ENCODE data around the gene OCSTAMP.

The OCSTAMP gene

GRCh38 chr20:46552460-46553420 lies 2.3 kb upstream of the OCSTAMP start:
- no peak for DNase-seq

- DNase-seq: no peak
Observed at GRCh38 chr20:46551522-46552381, 1.3 kb upstream of the OCSTAMP start.

GRCh38 chr20:46549188-46549972 lies 1.1 kb downstream of the OCSTAMP start:
- DNase-seq: no peak

- DNase-seq: no peak
Observed at GRCh38 chr20:46548688-46549087, 1.8 kb downstream of the OCSTAMP start.

- DNase-seq: no peak
Observed at GRCh38 chr20:46547995-46548394, 2.5 kb downstream of the OCSTAMP start.

GRCh38 chr20:46546936-46547335 lies 3.5 kb downstream of the OCSTAMP start:
- DNase-seq: no peak

GRCh38 chr20:46546298-46546697 lies 4.2 kb downstream of the OCSTAMP start:
- DNase-seq: no peak

GRCh38 chr20:46545827-46546138 lies 4.7 kb downstream of the OCSTAMP start:
- no peak for DNase-seq

- DNase-seq: no peak
Observed at GRCh38 chr20:46545077-46545826, 5.2 kb downstream of the OCSTAMP start.

- peak; percentile 0 for DNase-seq
Observed at GRCh38 chr20:46544576-46544975, 5.9 kb downstream of the OCSTAMP start.

- no peak for DNase-seq
Observed at GRCh38 chr20:46543959-46544358, 6.5 kb downstream of the OCSTAMP start.

- no peak for DNase-seq
Observed at GRCh38 chr20:46543033-46543432, 7.4 kb downstream of the OCSTAMP start.

- DNase-seq: no peak
Observed at GRCh38 chr20:46541229-46541935, 9.1 kb downstream of the OCSTAMP start.

GRCh38 chr20:46539113-46539512 lies 11.3 kb downstream of the OCSTAMP start:
- no peak for DNase-seq

- no peak for DNase-seq
Observed at GRCh38 chr20:46530640-46531039, 19.8 kb downstream of the OCSTAMP start.

- no peak for DNase-seq
Observed at GRCh38 chr20:46523696-46524328, 26.6 kb downstream of the OCSTAMP start.

GRCh38 chr20:46523108-46523507 lies 27.3 kb downstream of the OCSTAMP start:
- DNase-seq: no peak

- DNase-seq: peak; percentile 61
Observed at GRCh38 chr20:46520976-46521579, 29.4 kb downstream of the OCSTAMP start.

GRCh38 chr20:46520540-46520939 lies 29.9 kb downstream of the OCSTAMP start:
- no peak for DNase-seq

GRCh38 chr20:46519471-46520068 lies 30.9 kb downstream of the OCSTAMP start:
- DNase-seq: no peak

Data from NCI-H1105 treated with DMSO at 0.1 percent for 48 hours (cell line).